Fibroblast of lung (primary cell): ENCODE measurements around the gene SEC24A.

Experiments used
- CTCF ChIP-seq, 2 donors: IDR thresholded peaks in 1 of 2; conservative IDR thresholded peaks in 1 of 2; 1 replicate in 1 of 2; 2 replicates in 1 of 2; pipeline ENCODE4 v1.5.1; 2011 to 2012; ENCODE audit warnings: low read length in 2 of 2, control low read depth in 1 of 2, inconsistent platforms in 1 of 2, low read depth in 1 of 2, mild to moderate bottlenecking in 1 of 2
- EZH2 ChIP-seq: IDR thresholded peaks from 2 replicates; pipeline ENCODE4 v1.5.1; 2012; ENCODE audit warnings: low read length, control low read depth, mild to moderate bottlenecking; ENCODE audit errors: missing control alignments

- TF ChIP-seq EZH2 (no peak), CTCF (conservative IDR thresholded peaks at IDR 0.05 in 1 of 2, IDR thresholded peaks at IDR 0.05 in 1 of 2; ENCODE audit: low read depth in 1 of 2, low read length in 2 of 2) (no peak)
Measured at GRCh38 chr5:134634227-134634626, 14.4 kb upstream of the SEC24A start.
